GM12878 (cell line): ENCODE measurements around the gene EDN2. TPM values are rescaled to one million over a fixed set of nuclear protein-coding genes. Genes with fewer than 3 reads are reported as not detected.

Source experiments
- ATAC-seq: fragments of 200-7000 bp; cut with Tn5 transposase; 3 replicates; pipeline ENCODE4 v1.9.1; 2020; ENCODE audit warnings: mild to moderate bottlenecking, moderate library complexity
- BruUV-seq: library from RNA; stranded (reverse); fragments of 400-500 nt; replicated peaks from 2 replicates; lab custom pipeline; 2021; lab: Mats Ljungman, UMichigan
- CTCF ChIA-PET: fragments of 300-600 bp; sonication (Branson Sonifier 250); formaldehyde crosslinking; extraction: SDS; loops from one replicate; lab custom pipeline; 2021; ENCODE audit warnings: inconsistent platforms; lab: Yijun Ruan, JAX
- POLR2A ChIA-PET: fragments of 350-600 bp; formaldehyde crosslinking; extraction: SDS; loops from one replicate; lab custom pipeline; 2021; ENCODE audit warnings: inconsistent platforms; lab: Charles Lee
- RAD21 ChIA-PET: fragments of 300-600 bp; sonication (Branson Sonifier 250); formaldehyde crosslinking; loops from one replicate; lab custom pipeline; 2023; ENCODE audit warnings: antibody characterized with exemption; ENCODE audit not compliant: unreplicated experiment; lab: Charles Lee
- SMC1A ChIA-PET: fragments of 300-600 bp; sonication (Branson Sonifier 250); formaldehyde crosslinking; loops from one replicate; lab custom pipeline; 2023; ENCODE audit not compliant: unreplicated experiment, uncharacterized antibody; lab: Charles Lee
- DNase-seq: peaks from one replicate; pipeline ENCODE4 v3.0.0-alpha.2; 2011; ENCODE audit warnings: low read depth, low spot score
- FAIRE-seq: peaks from 3 replicates; lab custom pipeline; 2011; peaks lifted over from hg19 to GRCh38; lab: Jason Lieb, UNC
- H2AFZ ChIP-seq: 2 replicates; pipeline ENCODE4 v1.6.0; 2011; ENCODE audit warnings: low read depth, low read length, control low read depth; ENCODE audit not compliant: control insufficient read depth
- H3K27ac ChIP-seq: 2 replicates; pipeline ENCODE4 v1.5.1; 2011; ENCODE audit warnings: control low read depth; ENCODE audit not compliant: control insufficient read depth, insufficient read depth
- H3K27me3 ChIP-seq, 2 experiments: replicated peaks in 1 of 2; 2 replicates each; pipeline versions ENCODE4 v1.6.0 to v1.6.1; 2011; ENCODE audit warnings: low read length in 1 of 2; ENCODE audit not compliant: control insufficient read depth in 2 of 2, insufficient read depth in 2 of 2
- H3K36me3 ChIP-seq, 2 experiments: 2 replicates each; pipeline ENCODE4 v1.5.1; 2011; ENCODE audit warnings: low read length in 1 of 2; ENCODE audit not compliant: control insufficient read depth in 2 of 2, insufficient read depth in 2 of 2
- H3K4me1 ChIP-seq: 2 replicates; pipeline ENCODE4 v1.6.1; 2011; ENCODE audit warnings: mild to moderate bottlenecking, low read length, moderate library complexity, mixed read lengths; ENCODE audit not compliant: control insufficient read depth, insufficient read depth
- H3K4me2 ChIP-seq: 2 replicates; pipeline ENCODE4 v1.6.0; 2011; ENCODE audit warnings: control low read depth; ENCODE audit not compliant: control insufficient read depth, insufficient read depth
- H3K4me3 ChIP-seq: fragments of 200-600 bp; sonication (generic); 2 replicates; pipeline ENCODE4 v1.5.1; 2016
- H3K79me2 ChIP-seq: 2 replicates; pipeline ENCODE4 v1.6.0; 2011; ENCODE audit warnings: low read length; ENCODE audit not compliant: control insufficient read depth, insufficient read depth
- H3K9ac ChIP-seq: 2 replicates; pipeline ENCODE4 v1.8.0; 2011; ENCODE audit warnings: low read length, control low read depth, mixed read lengths; ENCODE audit not compliant: control insufficient read depth, insufficient read depth
- H3K9me3 ChIP-seq: replicated peaks from 3 replicates; pipeline ENCODE4 v1.5.1; 2011; ENCODE audit warnings: mild to moderate bottlenecking, low read length; ENCODE audit not compliant: control insufficient read depth, insufficient read depth
- H4K20me1 ChIP-seq: 2 replicates; pipeline ENCODE4 v1.6.0; 2011; ENCODE audit not compliant: control insufficient read depth, insufficient read depth
- FOXM1 ChIP-seq: IDR thresholded peaks from 2 replicates; pipeline ENCODE4 v1.6.1; 2012; ENCODE audit warnings: low read depth, mild to moderate bottlenecking, inconsistent platforms, low read length, moderate library complexity
- MAX ChIP-seq: IDR thresholded peaks from 2 replicates; pipeline ENCODE4 v1.6.1; 2012; ENCODE audit warnings: low read depth, low read length, improper control_type of control experiment
- MTA2 ChIP-seq: fragments of 450-650 bp; IDR thresholded peaks from 2 replicates; pipeline ENCODE4 v1.6.1; 2016; ENCODE audit warnings: low read depth, mild to moderate bottlenecking, moderate library complexity
- NR2C1 ChIP-seq: fragments of 450-650 bp; IDR thresholded peaks from 2 replicates; pipeline ENCODE4 v1.6.1; 2017; ENCODE audit warnings: antibody characterized with exemption, mild to moderate bottlenecking, moderate library complexity
- SP1 ChIP-seq: IDR thresholded peaks from one replicate; pipeline ENCODE4 v1.6.1; 2011; ENCODE audit warnings: low read depth, low read length
- ZNF384 ChIP-seq: IDR thresholded peaks from 2 replicates; pipeline ENCODE4 v1.6.1; 2012; ENCODE audit warnings: low read depth, mild to moderate bottlenecking, low read length, improper control_type of control experiment, borderline replicate concordance
- WGBS: methylation state at CpG from one replicate; pipeline ENCODE4 v1.1.6; 2016; ENCODE audit warnings: low lambda C conversion rate; ENCODE audit not compliant: insufficient replicate concordance, insufficient coverage; ENCODE audit errors: missing lambda C conversion rate; 5-methylcytosine and 5-hydroxymethylcytosine counted together
- in situ Hi-C: fragments of 300-500 bp; cut with MboI; formaldehyde crosslinking; loops from 9 replicates; pipeline ENCODE4 v1.14.3; 2018; ENCODE audit warnings: mixed read lengths
- intact Hi-C: fragments of 100-400 bp; cut with micrococcal nuclease; formaldehyde crosslinking; loops from one replicate; pipeline ENCODE4 v1.14.2; 2022; ENCODE audit not compliant: unreplicated experiment
- polyA plus RNA-seq, 11 experiments: library from polyadenylated mRNA; depleted of rRNA in 4 of 11; unstranded in 6 of 11; stranded (reverse) in 5 of 11; fragments of >200 nt; fragmentation: Nextera tagmentation in 4 of 11; fragmentation: Illumina TruSeq in 1 of 11; extraction: Ambion mirVana in 4 of 11; extraction: Trizol in 1 of 11; gene quantifications; 1 replicate in 1 of 11; 2 replicates in 10 of 11; pipeline versions ENCODE4 v1.2.1 to v1.2.3, GENCODE V29; 2011 to 2016; ENCODE audit warnings: inconsistent platforms in 2 of 11, missing spikeins in 2 of 11, low read depth in 1 of 11
- total RNA-seq, 4 experiments: library from RNA; depleted of rRNA in 3 of 4; stranded (reverse); fragments of >200 nt in 3 of 4; fragmentation: Illumina TruSeq in 1 of 4; extraction: Trizol in 1 of 4; gene quantifications; 2 replicates each; pipeline versions ENCODE4 v1.2.1 to v1.2.3, GENCODE V29; 2013 to 2021
- TF ChIP-seq, protein P1 (sequence below): IDR thresholded peaks from 2 replicates; pipeline ENCODE4 v1.6.1; 2012; ENCODE audit warnings: low read length, inconsistent platforms
- TF ChIP-seq, protein P2 (sequence below), 3 experiments: IDR thresholded peaks in 2 of 3; conservative IDR thresholded peaks in 1 of 3; 2 replicates each; pipeline ENCODE4 v1.5.1; 2011; ENCODE audit warnings: low read depth in 3 of 3, low read length in 3 of 3, mild to moderate bottlenecking in 3 of 3, control low read depth in 2 of 3, moderate library complexity in 2 of 3, inconsistent platforms in 1 of 3, mixed read lengths in 1 of 3; ENCODE audit not compliant: control insufficient read depth in 2 of 3, insufficient read depth in 1 of 3; ENCODE audit errors: extremely low read depth in 1 of 3
- TF ChIP-seq, protein P3 (sequence below): fragments of 150-350 bp; IDR thresholded peaks from 2 replicates; pipeline ENCODE4 v1.6.1; 2014; ENCODE audit warnings: mild to moderate bottlenecking, low read depth, low read length

Gene EDN2
- total and polyA plus RNA-seq, 10 of the 15 experiments (the other 5 are each of a cell fraction or from before 2014, with no cell fraction given) = 0.11 to 1.5 (median 0.43) TPM; not detected in 1

DNA sequence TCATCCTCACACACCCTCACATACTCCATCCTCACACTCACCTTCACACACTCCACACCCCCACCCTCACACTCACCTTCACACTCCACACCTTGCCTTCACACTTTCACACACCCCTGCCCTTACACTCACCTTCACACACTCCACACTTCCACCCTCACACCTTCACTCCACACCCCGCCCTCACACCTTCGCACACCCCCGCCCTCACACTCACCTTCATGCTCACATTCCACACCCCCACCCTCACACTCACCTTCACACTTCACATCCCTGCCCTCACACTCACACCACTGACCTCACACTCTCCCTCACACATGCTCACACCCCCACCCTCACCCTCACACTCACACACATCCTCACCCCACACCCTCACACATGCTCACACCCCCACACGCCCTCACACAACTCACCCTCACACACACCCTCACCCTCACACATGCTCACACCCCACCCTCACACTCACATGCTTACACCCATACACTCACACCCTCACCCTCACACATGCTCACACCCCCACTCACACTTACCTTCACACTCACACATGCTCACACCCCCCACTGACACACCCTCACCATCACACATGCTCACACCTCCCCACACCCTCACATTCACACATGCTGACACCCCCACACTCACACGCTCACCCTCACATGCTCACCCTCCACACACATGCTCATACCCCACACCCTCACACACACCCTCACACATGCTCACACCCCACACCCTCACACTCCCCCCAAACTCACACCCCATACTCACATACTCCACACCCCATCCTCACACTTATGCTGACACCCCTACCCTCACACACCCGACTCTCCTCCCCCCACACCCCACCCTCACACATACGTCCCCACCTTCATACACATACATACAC, 44.5 kb upstream of the EDN2 start:
- no peaks in the 10 kb centered on the region; a peak in 1 of 4 replicates for H3K36me3 ChIP-seq
- TF ChIP-seq SP1 = no peak
- TF ChIP-seq, protein P1, sequence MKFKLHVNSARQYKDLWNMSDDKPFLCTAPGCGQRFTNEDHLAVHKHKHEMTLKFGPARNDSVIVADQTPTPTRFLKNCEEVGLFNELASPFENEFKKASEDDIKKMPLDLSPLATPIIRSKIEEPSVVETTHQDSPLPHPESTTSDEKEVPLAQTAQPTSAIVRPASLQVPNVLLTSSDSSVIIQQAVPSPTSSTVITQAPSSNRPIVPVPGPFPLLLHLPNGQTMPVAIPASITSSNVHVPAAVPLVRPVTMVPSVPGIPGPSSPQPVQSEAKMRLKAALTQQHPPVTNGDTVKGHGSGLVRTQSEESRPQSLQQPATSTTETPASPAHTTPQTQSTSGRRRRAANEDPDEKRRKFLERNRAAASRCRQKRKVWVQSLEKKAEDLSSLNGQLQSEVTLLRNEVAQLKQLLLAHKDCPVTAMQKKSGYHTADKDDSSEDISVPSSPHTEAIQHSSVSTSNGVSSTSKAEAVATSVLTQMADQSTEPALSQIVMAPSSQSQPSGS = no peak
- TF ChIP-seq NR2C1 = no peak
- TF ChIP-seq, protein P2, sequence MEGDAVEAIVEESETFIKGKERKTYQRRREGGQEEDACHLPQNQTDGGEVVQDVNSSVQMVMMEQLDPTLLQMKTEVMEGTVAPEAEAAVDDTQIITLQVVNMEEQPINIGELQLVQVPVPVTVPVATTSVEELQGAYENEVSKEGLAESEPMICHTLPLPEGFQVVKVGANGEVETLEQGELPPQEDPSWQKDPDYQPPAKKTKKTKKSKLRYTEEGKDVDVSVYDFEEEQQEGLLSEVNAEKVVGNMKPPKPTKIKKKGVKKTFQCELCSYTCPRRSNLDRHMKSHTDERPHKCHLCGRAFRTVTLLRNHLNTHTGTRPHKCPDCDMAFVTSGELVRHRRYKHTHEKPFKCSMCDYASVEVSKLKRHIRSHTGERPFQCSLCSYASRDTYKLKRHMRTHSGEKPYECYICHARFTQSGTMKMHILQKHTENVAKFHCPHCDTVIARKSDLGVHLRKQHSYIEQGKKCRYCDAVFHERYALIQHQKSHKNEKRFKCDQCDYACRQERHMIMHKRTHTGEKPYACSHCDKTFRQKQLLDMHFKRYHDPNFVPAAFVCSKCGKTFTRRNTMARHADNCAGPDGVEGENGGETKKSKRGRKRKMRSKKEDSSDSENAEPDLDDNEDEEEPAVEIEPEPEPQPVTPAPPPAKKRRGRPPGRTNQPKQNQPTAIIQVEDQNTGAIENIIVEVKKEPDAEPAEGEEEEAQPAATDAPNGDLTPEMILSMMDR (IDR thresholded peaks at IDR 0.05 in 2 of 3, conservative IDR thresholded peaks at IDR 0.05 in 1 of 3; ENCODE audit: control insufficient read depth in 2 of 3, extremely low read depth in 1 of 3, insufficient read depth in 1 of 3, low read depth in 3 of 3, low read length in 3 of 3) = no peak
- no peak for TF ChIP-seq ZNF384
- TF ChIP-seq, protein P3, sequence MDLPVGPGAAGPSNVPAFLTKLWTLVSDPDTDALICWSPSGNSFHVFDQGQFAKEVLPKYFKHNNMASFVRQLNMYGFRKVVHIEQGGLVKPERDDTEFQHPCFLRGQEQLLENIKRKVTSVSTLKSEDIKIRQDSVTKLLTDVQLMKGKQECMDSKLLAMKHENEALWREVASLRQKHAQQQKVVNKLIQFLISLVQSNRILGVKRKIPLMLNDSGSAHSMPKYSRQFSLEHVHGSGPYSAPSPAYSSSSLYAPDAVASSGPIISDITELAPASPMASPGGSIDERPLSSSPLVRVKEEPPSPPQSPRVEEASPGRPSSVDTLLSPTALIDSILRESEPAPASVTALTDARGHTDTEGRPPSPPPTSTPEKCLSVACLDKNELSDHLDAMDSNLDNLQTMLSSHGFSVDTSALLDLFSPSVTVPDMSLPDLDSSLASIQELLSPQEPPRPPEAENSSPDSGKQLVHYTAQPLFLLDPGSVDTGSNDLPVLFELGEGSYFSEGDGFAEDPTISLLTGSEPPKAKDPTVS = no peak
- no peak for TF ChIP-seq MTA2
- TF ChIP-seq MAX = no peak
- TF ChIP-seq FOXM1 = no peak
- H3K9ac ChIP-seq = no peak overlapping the region
- DNase-seq (no peak), ATAC-seq (no peak), FAIRE-seq (no peak)
- H3K27ac ChIP-seq = no peak overlapping the region
- H3K4me1 ChIP-seq = no peaks in the 10 kb centered on the region
- no peaks in the 10 kb centered on the region for H3K27me3 ChIP-seq
- H2AFZ ChIP-seq = no peak overlapping the region
- intact Hi-C loops (no loop called here), in situ Hi-C loops (no loop called here)
- no peaks in the 10 kb centered on the region for H3K79me2 ChIP-seq
- RAD21 ChIA-PET = no interaction called here
- no peak overlapping the region for H3K4me3 ChIP-seq
- H3K4me2 ChIP-seq = no peak overlapping the region
- SMC1A ChIA-PET = no interaction called here
- no peaks in the 10 kb centered on the region; the same call in 1 of the 3 replicates for H3K9me3 ChIP-seq
- CTCF ChIA-PET = no interaction called here
- BruUV-seq = no TSS peak
- 83% methylated on average over 4 of the region's 7 CpGs for WGBS
- no peaks in the 10 kb centered on the region for H4K20me1 ChIP-seq
- POLR2A ChIA-PET = no interaction called here
